WERI-Rb-1 (cell line): ENCODE results near the gene DHRSX.

Experiments used
- DNase-seq: peaks from one replicate; pipeline ENCODE4 v3.0.0-alpha.2; 2020
- H3K27ac ChIP-seq: fragments of 250-450 bp; sonication (Bioruptor Pico); 2 replicates; pipeline ENCODE4 v1.5.1; 2020; ENCODE audit warnings: mild to moderate bottlenecking, moderate library complexity
- H3K27me3 ChIP-seq: fragments of 250-450 bp; sonication (Bioruptor Pico); 2 replicates; pipeline ENCODE4 v1.5.1; 2021; ENCODE audit warnings: mild to moderate bottlenecking, low read depth, moderate library complexity; ENCODE audit not compliant: insufficient read depth, severe bottlenecking
- H3K36me3 ChIP-seq: fragments of 250-450 bp; sonication (Bioruptor Pico); 2 replicates; pipeline ENCODE4 v1.5.1; 2020; ENCODE audit warnings: mild to moderate bottlenecking, moderate library complexity
- H3K4me3 ChIP-seq: 2 replicates; pipeline ENCODE4 v1.5.1; 2011; ENCODE audit warnings: low read depth, mild to moderate bottlenecking, control low read depth, low read length
- H3K9me3 ChIP-seq: fragments of 250-450 bp; sonication (Bioruptor Pico); 2 replicates; pipeline ENCODE4 v1.5.1; 2021; ENCODE audit warnings: mild to moderate bottlenecking, moderate library complexity; ENCODE audit not compliant: severe bottlenecking
- CTCF ChIP-seq: IDR thresholded peaks from 2 replicates; pipeline ENCODE4 v1.5.1; 2011; ENCODE audit warnings: low read depth, mild to moderate bottlenecking, control low read depth, inconsistent platforms, low read length

DHRSX gene

GRCh38 chrX:2262668-2263055 is 238.1 kb downstream of the DHRSX start:
- Histone ChIP-seq H3K27me3 (no peaks in the 10 kb centered on the region), H3K36me3 (peaks cover 3% of the 10 kb centered on the region; the same call in 1 of the 2 replicates), H3K9me3 (no peaks in the 10 kb centered on the region), H3K27ac (no peak overlapping the region), H3K4me3 (no peak overlapping the region)
- no peak for TF ChIP-seq CTCF
- DNase-seq: no peak

- TF ChIP-seq CTCF: no peak
- Histone ChIP-seq H3K36me3 (peaks cover 3% of the 10 kb centered on the region; the same call in 1 of the 2 replicates), H3K4me3 (no peak overlapping the region), H3K27me3 (no peaks in the 10 kb centered on the region), H3K9me3 (no peaks in the 10 kb centered on the region), H3K27ac (no peak overlapping the region)
- no peak for DNase-seq
Measured at GRCh38 chrX:2261831-2262667, 238.7 kb downstream of the DHRSX start.

- Histone ChIP-seq H3K9me3 (no peaks in the 10 kb centered on the region), H3K4me3 (no peak overlapping the region), H3K27me3 (no peaks in the 10 kb centered on the region), H3K36me3 (no peaks in the 10 kb centered on the region; the same call in 1 of the 2 replicates), H3K27ac (no peak overlapping the region)
- no peak for TF ChIP-seq CTCF
- DNase-seq: no peak
Measured at GRCh38 chrX:2252331-2253065, 248.3 kb downstream of the DHRSX start.

GRCh38 chrX:2251211-2251610 is 249.6 kb downstream of the DHRSX start:
- Histone ChIP-seq H3K9me3 (no peaks in the 10 kb centered on the region), H3K36me3 (no peaks in the 10 kb centered on the region; the same call in 1 of the 2 replicates), H3K27me3 (no peaks in the 10 kb centered on the region), H3K4me3 (no peak overlapping the region), H3K27ac (no peak overlapping the region)
- no peak for TF ChIP-seq CTCF
- no peak for DNase-seq

- DNase-seq: no peak
- H3K27ac ChIP-seq: no peak overlapping the region
- H3K9me3 ChIP-seq: no peaks in the 10 kb centered on the region
- peaks cover 4% of the 10 kb centered on the region for H3K36me3 ChIP-seq
- no peak overlapping the region for H3K4me3 ChIP-seq
- no peak for TF ChIP-seq CTCF
- no peaks in the 10 kb centered on the region for H3K27me3 ChIP-seq
Measured at GRCh38 chrX:2243913-2244460, 256.8 kb downstream of the DHRSX start.
